ENCODE data around the gene BPIFA3. TPM values are rescaled to one million over a fixed set of nuclear protein-coding genes. Genes with fewer than 3 reads are reported as not detected.

The BPIFA3 gene
- total and polyA plus RNA-seq, 9 of the 15 experiments (the other 6 are each of a cell fraction or from before 2014, with no cell fraction given) = not detected

DNA sequence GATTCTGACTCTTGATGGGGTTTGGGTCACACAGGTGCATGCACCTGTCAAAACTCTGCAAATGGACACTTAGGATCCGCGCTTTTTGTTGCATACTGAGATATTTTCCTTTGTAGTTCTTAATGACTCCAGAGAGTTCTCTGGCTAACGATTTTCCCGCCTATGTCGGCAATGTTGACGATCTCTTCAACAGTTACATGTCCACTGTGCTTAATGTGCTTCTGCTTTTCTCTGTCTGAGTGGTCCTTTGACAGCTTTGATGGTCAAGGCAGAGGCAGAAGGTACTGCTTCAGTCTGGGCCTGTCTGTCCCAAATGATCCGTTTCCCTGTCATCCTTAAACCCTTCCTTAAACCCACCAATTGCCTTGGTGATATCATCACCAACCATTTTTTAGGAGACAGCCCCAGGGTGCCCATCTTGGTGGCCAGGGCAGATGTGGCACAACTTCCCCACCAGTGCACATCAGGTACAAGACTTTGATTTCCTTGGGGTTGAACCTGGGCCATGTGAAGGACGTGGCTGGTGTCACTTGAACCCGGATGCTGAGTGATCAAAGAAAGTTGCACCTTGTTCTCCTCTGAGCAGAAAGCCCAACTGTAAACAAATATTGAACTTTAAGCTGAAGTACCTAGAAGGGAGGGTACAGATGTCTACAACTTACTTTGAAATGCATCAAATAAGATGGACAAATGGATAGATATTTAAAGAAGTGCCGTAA is 55.2 kb downstream of the BPIFA3 start:
- no peaks in the 10 kb centered on the region for H4K20me1 ChIP-seq (replicated peaks; ENCODE audit: control insufficient read depth, insufficient read depth, low read length)
- in situ Hi-C loops (cut with MboI) = no loop called here
- no peaks in the 10 kb centered on the region for H3K9me1 ChIP-seq (ENCODE audit: control insufficient read depth, insufficient read depth, low read length)
- no peak overlapping the region for H2AFZ ChIP-seq (ENCODE audit: low read depth, low read length)
- H3K9ac ChIP-seq (ENCODE audit: insufficient read depth in 1 of 2, low read depth in 2 of 2, low read length in 2 of 2) = no peak overlapping the region
- no peak for FAIRE-seq
- H3K4me1 ChIP-seq (replicated peaks in 1 of 2; ENCODE audit: control insufficient read depth in 2 of 2, insufficient read depth in 2 of 2, low read length in 2 of 2) = no peaks in the 10 kb centered on the region; a peak in 1 of 5 replicates
- no peaks in the 10 kb centered on the region for H3K36me3 ChIP-seq (ENCODE audit: control insufficient read depth, insufficient read depth, low read length)
- 1% methylated on average over 10 of the region's 10 CpGs for WGBS (ENCODE audit: insufficient coverage, low coverage, missing lambda C conversion rate)
- no peak for ATAC-seq
- no peaks in the 10 kb centered on the region for H3K9me3 ChIP-seq (replicated peaks; ENCODE audit: control insufficient read depth, insufficient read depth, low read depth, low read length)
- POLR2A ChIA-PET = interaction anchor here (0.6 kb wide), 1 partner anchor 141 kb away, joined by 3 read pairs; no protein-coding TSS in a partner anchor
- CTCF ChIA-PET (ENCODE audit: low intra/inter-chr PET ratio) = no interaction called here
- no peak for DNase-seq (ENCODE audit: extremely low read depth in 1 of 4, low spot score in 3 of 4)
- H3K79me2 ChIP-seq (ENCODE audit: control insufficient read depth, insufficient read depth, low read length) = no peaks in the 10 kb centered on the region
- intact Hi-C loops (cut with micrococcal nuclease) = no loop called here
- H3K27me3 ChIP-seq (ENCODE audit: control insufficient read depth in 2 of 2, insufficient read depth in 2 of 2, low read length in 2 of 2) = peaks cover 22 to 61% of the 10 kb centered on the region in 2 experiments; a peak in 4 of 5 replicates
- no peak overlapping the region for H3K4me2 ChIP-seq (ENCODE audit: insufficient read depth, low read length)
- no peak overlapping the region for H3K27ac ChIP-seq (ENCODE audit: extremely low read depth, low read depth, low read length)
- no peak overlapping the region for H3K4me3 ChIP-seq
- no TSS peak for BruUV-seq (replicated peaks)
- no peak for TF ChIP-seq ZNF24 (IDR thresholded peaks at IDR 0.05)
- TF ChIP-seq FOS (IDR thresholded peaks at IDR 0.05; ENCODE audit: extremely low read depth, insufficient read length) = no peak
- TF ChIP-seq NR2C1 (IDR thresholded peaks at IDR 0.05) = no peak
- TF ChIP-seq NR2C1 (tag; IDR thresholded peaks at IDR 0.05) = no peak
- TF ChIP-seq CBX5 (IDR thresholded peaks at IDR 0.05; ENCODE audit: borderline replicate concordance, low read depth) = no peak
- no peak for TF ChIP-seq EZH2 (IDR thresholded peaks at IDR 0.05; ENCODE audit: borderline replicate concordance, low read depth, low read length)
- no peak for TF ChIP-seq PYGO2 (tag; IDR thresholded peaks at IDR 0.05)
- TF ChIP-seq STAG1 (CRISPR knock-in tag; IDR thresholded peaks at IDR 0.05; ENCODE audit: borderline replicate concordance) = no peak
- TF ChIP-seq ZNF217 (CRISPR knock-in tag; IDR thresholded peaks at IDR 0.05) = no peak
- TF ChIP-seq, protein P1, sequence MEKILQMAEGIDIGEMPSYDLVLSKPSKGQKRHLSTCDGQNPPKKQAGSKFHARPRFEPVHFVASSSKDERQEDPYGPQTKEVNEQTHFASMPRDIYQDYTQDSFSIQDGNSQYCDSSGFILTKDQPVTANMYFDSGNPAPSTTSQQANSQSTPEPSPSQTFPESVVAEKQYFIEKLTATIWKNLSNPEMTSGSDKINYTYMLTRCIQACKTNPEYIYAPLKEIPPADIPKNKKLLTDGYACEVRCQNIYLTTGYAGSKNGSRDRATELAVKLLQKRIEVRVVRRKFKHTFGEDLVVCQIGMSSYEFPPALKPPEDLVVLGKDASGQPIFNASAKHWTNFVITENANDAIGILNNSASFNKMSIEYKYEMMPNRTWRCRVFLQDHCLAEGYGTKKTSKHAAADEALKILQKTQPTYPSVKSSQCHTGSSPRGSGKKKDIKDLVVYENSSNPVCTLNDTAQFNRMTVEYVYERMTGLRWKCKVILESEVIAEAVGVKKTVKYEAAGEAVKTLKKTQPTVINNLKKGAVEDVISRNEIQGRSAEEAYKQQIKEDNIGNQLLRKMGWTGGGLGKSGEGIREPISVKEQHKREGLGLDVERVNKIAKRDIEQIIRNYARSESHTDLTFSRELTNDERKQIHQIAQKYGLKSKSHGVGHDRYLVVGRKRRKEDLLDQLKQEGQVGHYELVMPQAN (IDR thresholded peaks at IDR 0.05; ENCODE audit: borderline replicate concordance) = no peak
- TF ChIP-seq SIX5 (IDR thresholded peaks at IDR 0.05; ENCODE audit: borderline replicate concordance in 1 of 2, insufficient read depth in 1 of 2, low read depth in 1 of 2, low read length in 2 of 2) = no peak
- TF ChIP-seq ZNF431 (CRISPR knock-in tag; IDR thresholded peaks at IDR 0.05) = no peak
- TF ChIP-seq, protein P2, sequence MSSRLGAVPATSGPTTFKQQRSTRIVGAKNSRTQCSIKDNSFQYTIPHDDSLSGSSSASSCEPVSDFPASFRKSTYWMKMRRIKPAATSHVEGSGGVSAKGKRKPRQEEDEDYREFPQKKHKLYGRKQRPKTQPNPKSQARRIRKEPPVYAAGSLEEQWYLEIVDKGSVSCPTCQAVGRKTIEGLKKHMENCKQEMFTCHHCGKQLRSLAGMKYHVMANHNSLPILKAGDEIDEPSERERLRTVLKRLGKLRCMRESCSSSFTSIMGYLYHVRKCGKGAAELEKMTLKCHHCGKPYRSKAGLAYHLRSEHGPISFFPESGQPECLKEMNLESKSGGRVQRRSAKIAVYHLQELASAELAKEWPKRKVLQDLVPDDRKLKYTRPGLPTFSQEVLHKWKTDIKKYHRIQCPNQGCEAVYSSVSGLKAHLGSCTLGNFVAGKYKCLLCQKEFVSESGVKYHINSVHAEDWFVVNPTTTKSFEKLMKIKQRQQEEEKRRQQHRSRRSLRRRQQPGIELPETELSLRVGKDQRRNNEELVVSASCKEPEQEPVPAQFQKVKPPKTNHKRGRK (tag; IDR thresholded peaks at IDR 0.05) = no peak
- TF ChIP-seq MYNN (IDR thresholded peaks at IDR 0.05) = no peak
- no peak for TF ChIP-seq MYNN (CRISPR knock-in tag; IDR thresholded peaks at IDR 0.05)
- no peak for TF ChIP-seq BCL6 (CRISPR knock-in tag; IDR thresholded peaks at IDR 0.05)
- TF ChIP-seq MTF1 (CRISPR knock-in tag; IDR thresholded peaks at IDR 0.05; ENCODE audit: borderline replicate concordance) = no peak
- TF ChIP-seq DPF2 (IDR thresholded peaks at IDR 0.05) = no peak
- TF ChIP-seq RFX1 (IDR thresholded peaks at IDR 0.05) = no peak
- TF ChIP-seq, protein P3, sequence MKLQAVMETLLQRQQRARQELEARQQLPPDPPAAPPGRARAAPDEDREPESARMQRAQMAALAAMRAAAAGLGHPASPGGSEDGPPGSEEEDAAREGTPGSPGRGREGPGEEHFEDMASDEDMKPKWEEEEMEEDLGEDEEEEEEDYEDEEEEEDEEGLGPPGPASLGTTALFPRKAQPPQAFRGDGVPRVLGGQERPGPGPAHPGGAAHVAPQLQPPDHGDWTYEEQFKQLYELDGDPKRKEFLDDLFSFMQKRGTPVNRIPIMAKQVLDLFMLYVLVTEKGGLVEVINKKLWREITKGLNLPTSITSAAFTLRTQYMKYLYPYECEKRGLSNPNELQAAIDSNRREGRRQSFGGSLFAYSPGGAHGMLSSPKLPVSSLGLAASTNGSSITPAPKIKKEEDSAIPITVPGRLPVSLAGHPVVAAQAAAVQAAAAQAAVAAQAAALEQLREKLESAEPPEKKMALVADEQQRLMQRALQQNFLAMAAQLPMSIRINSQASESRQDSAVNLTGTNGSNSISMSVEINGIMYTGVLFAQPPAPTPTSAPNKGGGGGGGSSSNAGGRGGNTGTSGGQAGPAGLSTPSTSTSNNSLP (IDR thresholded peaks at IDR 0.05; ENCODE audit: borderline replicate concordance, low read depth, low read length) = no peak

Measured in K562 (cell line).